Gastroesophageal sphincter (tissue), 3 donors: Measurements from ENCODE around the gene APOL4.

ENCODE experiments used
- CTCF ChIP-seq, 4 experiments: fragments of 200-600 bp in 2 of 4; fragments of 450-650 bp in 2 of 4; sonication (generic) in 1 of 4; IDR thresholded peaks; one replicate each; pipeline ENCODE4 v1.5.1; 2017 to 2019; ENCODE audit warnings: antibody characterized with exemption in 4 of 4, mild to moderate bottlenecking in 2 of 4, moderate library complexity in 2 of 4
- EP300 ChIP-seq: sonication (generic); formaldehyde crosslinking; IDR thresholded peaks from one replicate; pipeline ENCODE4 v1.6.1; 2017; ENCODE audit warnings: antibody characterized with exemption, mild to moderate bottlenecking
- POLR2A ChIP-seq, 2 donors: fragments of 450-650 bp; IDR thresholded peaks; one replicate each; pipeline ENCODE4 v1.6.1; 2017; ENCODE audit warnings: antibody characterized with exemption in 2 of 2, mild to moderate bottlenecking in 2 of 2, moderate library complexity in 1 of 2
- POLR2AphosphoS5 ChIP-seq: sonication (generic); formaldehyde crosslinking; IDR thresholded peaks from one replicate; pipeline ENCODE4 v1.6.1; 2017; ENCODE audit warnings: antibody characterized with exemption

- no peak for TF ChIP-seq EP300
- TF ChIP-seq CTCF (IDR thresholded peaks at IDR 0.05), result no peak
- no peak for TF ChIP-seq POLR2A (IDR thresholded peaks at IDR 0.05)
- TF ChIP-seq POLR2AphosphoS5, result no peak
Observed at GRCh38 chr22:36193577-36193976, 8.0 kb downstream of the APOL4 start.
